ENCODE measurements around the gene SLC9A4.

- no peak for TF ChIP-seq POLR2A (IDR thresholded peaks at IDR 0.05)
- TF ChIP-seq, protein P1, sequence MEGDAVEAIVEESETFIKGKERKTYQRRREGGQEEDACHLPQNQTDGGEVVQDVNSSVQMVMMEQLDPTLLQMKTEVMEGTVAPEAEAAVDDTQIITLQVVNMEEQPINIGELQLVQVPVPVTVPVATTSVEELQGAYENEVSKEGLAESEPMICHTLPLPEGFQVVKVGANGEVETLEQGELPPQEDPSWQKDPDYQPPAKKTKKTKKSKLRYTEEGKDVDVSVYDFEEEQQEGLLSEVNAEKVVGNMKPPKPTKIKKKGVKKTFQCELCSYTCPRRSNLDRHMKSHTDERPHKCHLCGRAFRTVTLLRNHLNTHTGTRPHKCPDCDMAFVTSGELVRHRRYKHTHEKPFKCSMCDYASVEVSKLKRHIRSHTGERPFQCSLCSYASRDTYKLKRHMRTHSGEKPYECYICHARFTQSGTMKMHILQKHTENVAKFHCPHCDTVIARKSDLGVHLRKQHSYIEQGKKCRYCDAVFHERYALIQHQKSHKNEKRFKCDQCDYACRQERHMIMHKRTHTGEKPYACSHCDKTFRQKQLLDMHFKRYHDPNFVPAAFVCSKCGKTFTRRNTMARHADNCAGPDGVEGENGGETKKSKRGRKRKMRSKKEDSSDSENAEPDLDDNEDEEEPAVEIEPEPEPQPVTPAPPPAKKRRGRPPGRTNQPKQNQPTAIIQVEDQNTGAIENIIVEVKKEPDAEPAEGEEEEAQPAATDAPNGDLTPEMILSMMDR (IDR thresholded peaks at IDR 0.05), result no peak
Observed at GRCh38 chr2:102444233-102444632, 28.8 kb upstream of the SLC9A4 start.

All from esophagus squamous epithelium (tissue), 4 donors.